HL-60/S4 treated with phorbol 12-myristate 13-acetate at 8.2 ng/mL for 4 days and 3 days (cell line): ENCODE measurements around the gene KLHL10.

Experiments
- in situ Hi-C: fragments of 300-500 bp; cut with MboI; formaldehyde crosslinking; loops from 2 replicates; pipeline ENCODE4 v1.15.0; 2022; ENCODE audit warnings: low sequenced_read_pairs

Gene KLHL10

DNA sequence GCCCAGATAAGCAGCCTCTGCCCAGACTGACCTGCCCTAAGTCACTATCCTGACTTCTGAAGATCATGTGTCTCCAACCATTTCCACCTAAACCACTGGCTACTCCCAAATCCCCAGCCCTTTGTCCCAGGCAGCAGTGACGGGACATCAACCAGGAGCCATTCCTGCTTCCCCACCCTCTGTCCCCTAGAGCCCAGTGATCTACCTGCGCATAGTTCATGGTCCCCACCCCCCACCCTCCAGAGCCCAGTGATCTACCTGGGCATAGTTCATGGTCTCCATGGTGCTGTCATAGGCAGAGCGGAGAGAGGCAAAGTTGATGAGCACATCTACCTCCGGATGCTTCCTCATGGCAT is 54.4 kb downstream of the KLHL10 start:
- in situ Hi-C loops, result no loop called here

- in situ Hi-C loops, result no loop called here
Observed at GRCh38 chr17:41893384-41893783, 55.8 kb downstream of the KLHL10 start.

DNA sequence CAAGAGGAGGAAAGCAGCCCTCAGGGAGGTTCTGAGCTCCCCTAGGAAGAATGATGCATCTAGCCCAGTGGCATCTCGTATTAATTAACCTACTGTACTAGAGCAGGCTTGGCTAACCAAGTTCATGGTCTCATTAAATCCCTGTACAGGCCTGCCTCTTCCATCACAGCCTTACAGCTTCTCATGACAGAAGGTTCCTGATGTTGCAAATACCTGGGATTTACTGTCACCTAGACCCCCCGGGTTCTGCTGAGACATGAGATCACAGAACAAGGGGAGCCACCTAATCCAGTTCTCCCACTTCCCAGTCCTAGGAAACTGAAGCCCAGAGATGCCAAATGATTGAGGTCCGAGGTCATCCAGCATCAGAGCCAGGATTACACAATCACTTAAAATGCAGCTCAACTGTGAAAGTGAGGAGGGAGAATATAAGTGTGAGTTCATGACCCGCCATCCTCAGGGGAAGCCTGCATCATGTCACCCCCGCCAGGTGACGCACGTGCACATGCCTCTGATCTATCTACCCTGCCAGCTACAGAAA is 57.2 kb downstream of the KLHL10 start:
- in situ Hi-C loops, result no loop called here

DNA sequence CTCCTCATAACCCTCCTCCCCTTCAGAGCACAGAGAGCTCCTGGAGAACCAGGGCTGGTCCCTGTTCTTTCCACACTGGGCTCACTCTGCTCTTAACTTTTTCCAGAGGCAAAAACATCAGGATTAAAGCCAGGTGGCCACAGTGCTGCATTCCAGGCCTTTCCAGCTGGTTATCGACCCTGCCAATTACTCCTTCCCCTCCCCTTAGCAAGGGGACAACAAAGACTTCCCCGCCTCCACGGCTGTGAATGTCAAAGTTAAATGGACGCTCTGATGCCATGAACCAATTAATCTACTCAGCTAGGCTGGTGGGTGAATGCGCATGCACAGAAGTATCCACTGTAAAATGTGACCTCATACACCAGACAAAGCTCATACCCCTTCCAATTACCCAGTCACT is 58.0 kb downstream of the KLHL10 start:
- in situ Hi-C loops, result no loop called here

- in situ Hi-C loops, result no loop called here
Observed at GRCh38 chr17:41896726-41897125, 59.1 kb downstream of the KLHL10 start.
